ENCODE results near the gene ASB18.

ASB18 gene

GRCh38 chr2:236169741-236170589 lies 94.2 kb downstream of the ASB18 start:
- Histone ChIP-seq H3K4me1 (ENCODE audit: insufficient read depth, low read length) (peaks cover 37% of the 10 kb centered on the region), H3K4me3 (ENCODE audit: low read length) (peak overlapping the region; percentile 48), H3K9me3 (ENCODE audit: insufficient read depth, low read depth, low read length) (no peaks in the 10 kb centered on the region; the same call in 1 of the 2 replicates), H3K27me3 (ENCODE audit: insufficient read depth, low read length) (peaks cover 100% of the 10 kb centered on the region), H3K9ac (ENCODE audit: low read depth, low read length) (no peak overlapping the region), H3K36me3 (ENCODE audit: insufficient read depth, low read depth, low read length) (no peaks in the 10 kb centered on the region), H3K27ac (ENCODE audit: low read length) (no peak overlapping the region)

- peaks cover 100% of the 10 kb centered on the region for H3K27me3 ChIP-seq (ENCODE audit: insufficient read depth, low read length)
- H3K36me3 ChIP-seq (ENCODE audit: insufficient read depth, low read depth, low read length) = no peaks in the 10 kb centered on the region
- no peak overlapping the region for H3K27ac ChIP-seq (ENCODE audit: low read length)
- no peak overlapping the region for H3K9ac ChIP-seq (ENCODE audit: low read depth, low read length)
- H3K9me3 ChIP-seq (ENCODE audit: insufficient read depth, low read depth, low read length) = no peaks in the 10 kb centered on the region; the same call in 1 of the 2 replicates
- H3K4me3 ChIP-seq (ENCODE audit: low read length) = peak overlapping the region; percentile 48; the same call in 1 of the 2 replicates
- peaks cover 36% of the 10 kb centered on the region; the same call in 1 of the 2 replicates for H3K4me1 ChIP-seq (ENCODE audit: insufficient read depth, low read length)
These were observed 95.0 kb downstream of the ASB18 start for GRCh38 chr2:236169151-236169721.

- H3K27me3 ChIP-seq (ENCODE audit: insufficient read depth, low read length) = peaks cover 100% of the 10 kb centered on the region
These were observed 95.8 kb downstream of the ASB18 start, which contains the start of gene GBX2 for GRCh38 chr2:236168110-236169080. Gene GBX2 (minus strand): TSS chr2:236168386. CDS start chr2:236167971, 415 bp downstream.

GRCh38 chr2:236167297-236168109 lies 96.7 kb downstream of the ASB18 start:
- Histone ChIP-seq H3K9me3 (ENCODE audit: insufficient read depth, low read depth, low read length) (peaks cover 4% of the 10 kb centered on the region; the same call in 1 of the 2 replicates), H3K27ac (ENCODE audit: low read length) (no peak overlapping the region), H3K9ac (ENCODE audit: low read depth, low read length) (peak overlapping the region; percentile 2; the same call in 1 of the 2 replicates), H3K4me3 (ENCODE audit: low read length) (peak overlapping the region; percentile 62), H3K36me3 (ENCODE audit: insufficient read depth, low read depth, low read length) (no peaks in the 10 kb centered on the region), H3K4me1 (ENCODE audit: insufficient read depth, low read length) (peaks cover 31% of the 10 kb centered on the region; the same call in 1 of the 2 replicates), H3K27me3 (ENCODE audit: insufficient read depth, low read length) (peaks cover 100% of the 10 kb centered on the region)

More at GRCh38 chr2:236168110-236169080, 95.8 kb downstream of the ASB18 start, which contains the start of gene GBX2:
- no peak within 1 kb of the TSS for H3K27ac ChIP-seq (ENCODE audit: low read length)
- H3K36me3 ChIP-seq (ENCODE audit: insufficient read depth, low read depth, low read length) = no peaks in the 10 kb centered on the region
- H3K4me1 ChIP-seq (ENCODE audit: insufficient read depth, low read length) = peaks cover 30% of the 10 kb centered on the region; the same call in 1 of the 2 replicates
- H3K9me3 ChIP-seq (ENCODE audit: insufficient read depth, low read depth, low read length) = no peaks in the 10 kb centered on the region; the same call in 1 of the 2 replicates
- H3K9ac ChIP-seq (ENCODE audit: low read depth, low read length) = no peak within 1 kb of the TSS
- peak within 1 kb of the TSS; percentile 62; the same call in 1 of the 2 replicates for H3K4me3 ChIP-seq (ENCODE audit: low read length)

GRCh38 chr2:236166796-236167296 lies 97.4 kb downstream of the ASB18 start:
- peaks cover 100% of the 10 kb centered on the region for H3K27me3 ChIP-seq (ENCODE audit: insufficient read depth, low read length)
- peaks cover 32% of the 10 kb centered on the region; the same call in 1 of the 2 replicates for H3K4me1 ChIP-seq (ENCODE audit: insufficient read depth, low read length)
- peak overlapping the region; percentile 2; the same call in 1 of the 2 replicates for H3K9ac ChIP-seq (ENCODE audit: low read depth, low read length)
- H3K4me3 ChIP-seq (ENCODE audit: low read length) = peak overlapping the region; percentile 62
- H3K27ac ChIP-seq (ENCODE audit: low read length) = no peak overlapping the region
- H3K36me3 ChIP-seq (ENCODE audit: insufficient read depth, low read depth, low read length) = no peaks in the 10 kb centered on the region
- H3K9me3 ChIP-seq (ENCODE audit: insufficient read depth, low read depth, low read length) = peaks cover 4% of the 10 kb centered on the region; the same call in 1 of the 2 replicates

GRCh38 chr2:236165842-236166795 lies 98.1 kb downstream of the ASB18 start:
- Histone ChIP-seq H3K27me3 (ENCODE audit: insufficient read depth, low read length) (peaks cover 100% of the 10 kb centered on the region), H3K4me1 (ENCODE audit: insufficient read depth, low read length) (peaks cover 29% of the 10 kb centered on the region; the same call in 1 of the 2 replicates), H3K27ac (ENCODE audit: low read length) (no peak overlapping the region), H3K36me3 (ENCODE audit: insufficient read depth, low read depth, low read length) (no peaks in the 10 kb centered on the region), H3K9me3 (ENCODE audit: insufficient read depth, low read depth, low read length) (peaks cover 4% of the 10 kb centered on the region; the same call in 1 of the 2 replicates), H3K4me3 (ENCODE audit: low read length) (peak overlapping the region; percentile 62), H3K9ac (ENCODE audit: low read depth, low read length) (peak overlapping the region; percentile 2; the same call in 1 of the 2 replicates)

GRCh38 chr2:236164925-236165841 lies 99.0 kb downstream of the ASB18 start:
- Histone ChIP-seq H3K27me3 (ENCODE audit: insufficient read depth, low read length) (peaks cover 100% of the 10 kb centered on the region), H3K9me3 (ENCODE audit: insufficient read depth, low read depth, low read length) (peaks cover 4% of the 10 kb centered on the region; the same call in 1 of the 2 replicates), H3K9ac (ENCODE audit: low read depth, low read length) (no peak overlapping the region), H3K27ac (ENCODE audit: low read length) (no peak overlapping the region), H3K4me1 (ENCODE audit: insufficient read depth, low read length) (peaks cover 23% of the 10 kb centered on the region; the same call in 1 of the 2 replicates), H3K4me3 (ENCODE audit: low read length) (peak overlapping the region; percentile 62), H3K36me3 (ENCODE audit: insufficient read depth, low read depth, low read length) (no peaks in the 10 kb centered on the region)

GRCh38 chr2:236164201-236164924 lies 99.8 kb downstream of the ASB18 start:
- peak overlapping the region; percentile 44 for H3K4me3 ChIP-seq (ENCODE audit: low read length)
- H3K9me3 ChIP-seq (ENCODE audit: insufficient read depth, low read depth, low read length) = peaks cover 4% of the 10 kb centered on the region; the same call in 1 of the 2 replicates
- H3K36me3 ChIP-seq (ENCODE audit: insufficient read depth, low read depth, low read length) = no peaks in the 10 kb centered on the region
- H3K27me3 ChIP-seq (ENCODE audit: insufficient read depth, low read length) = peaks cover 100% of the 10 kb centered on the region
- H3K9ac ChIP-seq (ENCODE audit: low read depth, low read length) = no peak overlapping the region
- peaks cover 20% of the 10 kb centered on the region; the same call in 1 of the 2 replicates for H3K4me1 ChIP-seq (ENCODE audit: insufficient read depth, low read length)
- no peak overlapping the region for H3K27ac ChIP-seq (ENCODE audit: low read length)

Measured in iPS-20b (cell line).